ENCODE measurements around the gene DACH2.
"Not testable (repeated sequence)": the region's sequence is repeated elsewhere in the genome, so short reads cannot be mapped to it uniquely, and the experiment has no call there.

DACH2 gene

GRCh38 chrX:86148024-86148511, at the start of gene DACH2:
TSS of gene DACH2 (plus strand) at chrX:86148451.
- peak; percentile 15 for DNase-seq

GRCh38 chrX:86102341-86102740, 45.9 kb upstream of the DACH2 start:
- no peak for DNase-seq

DNA sequence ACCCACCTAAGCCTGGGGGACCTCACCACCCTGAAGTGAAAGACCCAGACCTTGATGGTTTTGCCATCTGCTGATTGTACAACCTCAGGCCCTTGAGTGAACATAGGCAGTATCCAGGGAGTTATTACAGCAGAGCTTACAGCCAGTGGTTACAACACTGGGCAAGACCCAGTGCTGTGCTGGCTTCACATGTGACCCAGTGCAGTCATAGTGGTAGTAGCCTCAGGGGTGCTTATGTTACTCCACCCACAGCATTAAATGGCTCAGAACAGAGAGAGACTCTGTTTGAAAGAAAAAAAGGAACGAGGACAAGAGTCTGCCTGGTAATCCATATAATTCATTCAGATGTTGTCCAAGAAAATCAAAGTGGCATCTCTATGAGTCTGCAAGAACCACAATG, 45.2 kb upstream of the DACH2 start:
- DNase-seq = no peak

- no peak for DNase-seq
Observed at GRCh38 chrX:86104526-86104925, 43.7 kb upstream of the DACH2 start.

- DNase-seq = no peak
Observed at GRCh38 chrX:86121916-86122315, 26.3 kb upstream of the DACH2 start.

DNA sequence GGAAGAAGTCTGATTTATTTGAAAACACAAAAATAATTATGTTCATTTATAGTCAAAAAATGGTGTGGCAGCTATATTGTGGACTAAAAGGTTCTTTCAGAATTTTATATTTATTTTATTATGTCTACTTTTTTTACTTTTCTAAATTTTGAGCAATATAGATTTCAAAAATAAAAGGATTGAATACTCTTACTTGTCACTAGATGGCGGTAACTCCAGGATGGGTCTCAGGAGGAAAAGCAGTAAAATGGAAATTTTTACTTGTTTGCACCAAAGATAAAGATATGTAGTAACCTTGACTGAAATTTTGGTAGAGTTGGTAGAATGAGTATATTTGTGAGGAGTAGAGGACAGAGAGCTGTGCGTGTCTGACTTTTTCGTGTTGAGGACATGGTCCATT, 14.5 kb upstream of the DACH2 start:
- no peak for DNase-seq

- no peak for DNase-seq
Observed at GRCh38 chrX:86137071-86137470, 11.2 kb upstream of the DACH2 start.

GRCh38 chrX:86141786-86142185, 6.5 kb upstream of the DACH2 start:
- DNase-seq = no peak

- DNase-seq = no peak
Observed at GRCh38 chrX:86146102-86146501, 2.1 kb upstream of the DACH2 start.

DNA sequence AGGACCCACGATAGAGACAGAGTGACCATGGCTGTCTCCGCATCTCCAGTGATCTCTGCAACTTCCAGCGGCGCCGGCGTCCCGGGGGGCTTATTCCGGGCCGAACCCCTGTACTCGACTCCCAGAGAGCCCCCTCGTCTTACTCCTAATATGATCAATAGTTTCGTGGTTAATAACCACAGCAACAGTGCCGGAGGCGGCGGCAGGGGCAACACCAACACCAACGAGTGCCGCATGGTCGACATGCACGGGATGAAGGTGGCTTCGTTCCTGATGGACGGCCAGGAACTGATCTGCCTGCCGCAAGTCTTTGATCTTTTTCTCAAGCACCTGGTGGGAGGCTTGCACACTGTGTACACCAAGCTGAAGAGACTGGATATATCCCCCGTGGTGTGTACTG, 343 bp downstream of the DACH2 start:
- DNase-seq = no peak

DNA sequence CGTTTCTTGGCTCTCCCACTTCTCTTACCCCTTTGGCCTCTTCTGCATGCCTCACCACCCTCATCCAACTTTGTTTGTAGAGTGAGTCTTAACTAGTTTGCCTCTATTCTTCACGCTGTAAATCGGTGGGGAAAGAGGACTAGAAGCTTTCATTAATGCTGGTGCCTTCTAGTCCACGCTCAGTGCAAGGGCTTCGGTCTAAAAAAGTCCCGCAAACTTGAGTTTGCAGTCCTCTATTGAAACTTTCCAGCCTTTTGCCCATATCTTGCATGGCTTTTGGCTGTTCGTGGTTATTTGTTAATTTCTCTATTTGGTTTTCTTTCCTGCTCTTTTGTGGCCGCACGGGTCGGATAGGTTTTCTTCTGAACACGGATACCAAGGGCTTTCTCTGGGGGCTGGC, 868 bp downstream of the DACH2 start:
- DNase-seq = no peak

GRCh38 chrX:86154553-86154952, 6.3 kb downstream of the DACH2 start:
- no peak for DNase-seq

GRCh38 chrX:86171366-86171765, 23.1 kb downstream of the DACH2 start:
- peak; percentile 1 for DNase-seq

DNA sequence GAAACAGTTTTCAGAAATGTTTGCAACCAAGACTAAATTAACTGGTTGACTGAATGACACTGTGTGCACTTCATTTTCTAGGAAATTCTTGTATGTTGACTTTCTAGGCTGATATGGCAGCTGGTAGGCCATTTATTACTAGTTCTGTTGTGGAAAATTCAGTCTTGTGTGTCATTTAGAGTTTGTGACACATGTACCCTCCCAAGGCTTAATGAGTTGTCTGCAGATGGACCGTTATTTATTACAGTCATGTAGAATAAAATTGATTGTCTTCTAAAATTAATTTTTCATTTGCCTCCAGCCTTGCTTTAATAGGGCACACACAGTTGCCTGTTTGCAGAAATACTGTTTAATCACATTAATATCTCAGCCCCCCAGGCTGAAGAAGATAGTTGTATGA, 30.7 kb downstream of the DACH2 start:
- DNase-seq = no peak

DNA sequence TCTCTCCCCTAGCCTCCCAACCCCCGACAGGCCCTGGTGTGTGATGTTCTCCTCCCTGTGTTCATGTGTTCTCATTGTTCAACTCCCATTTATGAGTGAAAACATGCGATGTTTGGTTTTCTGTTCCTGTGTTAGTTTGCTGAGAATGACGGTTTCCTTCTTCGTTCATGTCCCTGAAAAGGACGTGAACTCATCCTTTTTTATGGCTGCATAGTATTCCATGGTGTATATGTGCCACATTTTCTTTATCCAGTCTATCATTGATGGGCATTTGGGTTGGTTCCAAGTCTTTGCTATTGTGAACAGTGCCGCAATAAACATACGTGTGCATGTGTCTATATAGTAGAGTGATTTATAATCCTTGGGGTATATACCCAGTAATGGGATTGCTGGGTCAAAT, 33.1 kb downstream of the DACH2 start:
- not testable (repeated sequence) for DNase-seq

DNA sequence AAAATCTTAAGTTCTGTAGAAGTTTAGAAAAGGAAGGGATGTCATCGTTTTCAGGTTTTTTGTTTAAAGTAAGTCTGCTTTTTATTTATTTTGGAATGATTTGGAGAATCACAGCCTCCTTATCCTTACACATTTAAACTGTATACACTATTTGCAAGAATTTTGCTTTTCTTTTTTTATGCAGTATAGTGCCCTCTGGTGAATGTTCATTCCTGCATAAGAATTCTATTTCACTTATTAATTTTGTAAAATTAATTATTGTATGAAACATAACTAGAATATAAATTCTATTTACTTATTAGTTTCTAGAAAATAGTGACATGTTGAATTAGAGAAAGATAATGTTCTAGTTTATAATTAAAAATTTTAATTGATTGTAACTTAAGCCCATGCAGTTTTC, 44.6 kb downstream of the DACH2 start:
- no peak for DNase-seq

- no peak for DNase-seq
Observed at GRCh38 chrX:86194758-86195157, 46.5 kb downstream of the DACH2 start.

DNA sequence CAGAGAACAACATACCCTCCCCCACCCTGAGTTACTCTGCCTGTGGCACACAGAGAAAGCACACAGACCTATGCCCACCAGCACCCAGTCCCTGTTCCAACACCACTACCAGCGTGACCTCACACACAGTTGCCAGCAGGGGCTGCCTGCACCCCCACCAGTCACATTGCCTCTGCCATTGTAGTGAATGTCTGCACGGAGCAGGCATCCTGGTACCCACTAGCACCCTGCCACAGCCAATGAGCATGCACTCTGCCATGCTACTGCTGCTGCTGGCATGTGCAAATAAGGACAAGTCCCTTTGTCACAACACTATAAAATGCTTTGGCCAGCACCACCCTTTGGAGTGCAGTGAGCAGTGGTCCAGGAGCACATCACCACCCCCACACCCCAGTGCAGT, 47.1 kb downstream of the DACH2 start:
- no peak for DNase-seq

GRCh38 chrX:86197815-86198214, 49.6 kb downstream of the DACH2 start:
- DNase-seq = no peak

DNA sequence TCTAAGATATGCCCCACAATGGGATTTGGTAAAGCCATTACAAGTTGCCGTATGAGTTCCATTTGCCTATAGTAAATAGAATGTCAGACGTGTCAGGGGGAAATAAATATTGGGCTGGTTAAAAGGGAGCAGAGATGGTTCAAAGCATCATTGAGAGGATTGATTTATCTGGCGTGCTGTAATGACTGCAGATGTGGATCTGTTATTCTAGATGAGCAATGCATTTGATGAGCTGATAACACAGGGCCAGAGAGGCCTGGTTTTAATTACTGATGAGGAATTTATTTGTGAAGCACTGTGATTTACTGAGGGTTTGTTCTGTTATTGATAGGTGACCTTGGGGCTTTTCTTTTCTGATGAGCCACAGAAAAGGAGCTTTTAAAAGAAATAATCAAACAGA, 62.5 kb downstream of the DACH2 start:
- no peak for DNase-seq

DNA sequence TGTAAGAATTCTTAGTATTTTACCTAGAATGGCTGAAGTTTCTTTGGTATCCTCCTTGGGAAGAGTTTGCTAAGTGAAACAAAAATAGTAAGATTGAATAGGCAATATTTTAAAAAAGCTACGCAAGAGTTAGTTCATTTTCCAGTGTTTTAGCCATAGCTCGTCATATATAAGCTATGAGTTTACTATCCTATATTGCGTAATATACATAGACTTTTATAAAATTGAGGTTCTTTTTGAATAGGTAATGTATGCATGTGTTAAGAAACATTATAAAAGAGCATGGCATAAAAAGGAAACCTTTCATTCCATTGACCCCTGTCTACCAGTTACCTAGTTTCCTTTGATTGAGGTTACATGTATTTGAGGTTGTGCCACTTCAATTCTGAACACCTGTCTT, 67.0 kb downstream of the DACH2 start:
- no peak for DNase-seq

DNA sequence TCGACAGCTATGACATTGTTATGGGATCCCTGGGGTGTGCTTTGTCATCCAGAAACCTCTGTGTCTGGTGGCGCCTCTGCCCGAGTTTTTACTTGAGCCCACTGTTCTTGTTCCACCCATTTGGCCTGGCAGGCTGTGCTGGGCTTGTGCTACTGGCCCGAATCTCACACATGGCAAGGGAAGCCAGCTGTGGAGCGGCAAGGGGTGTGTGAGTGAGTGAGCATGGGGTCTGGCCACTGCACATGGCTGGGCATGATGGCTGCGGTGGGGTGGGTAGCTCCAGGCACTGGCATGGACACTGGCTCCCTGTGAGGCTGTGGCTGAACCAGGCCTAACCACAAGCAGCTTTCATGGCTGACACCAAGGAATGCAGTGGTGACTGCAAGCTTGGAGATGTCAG, 89.2 kb downstream of the DACH2 start:
- DNase-seq = no peak

DNA sequence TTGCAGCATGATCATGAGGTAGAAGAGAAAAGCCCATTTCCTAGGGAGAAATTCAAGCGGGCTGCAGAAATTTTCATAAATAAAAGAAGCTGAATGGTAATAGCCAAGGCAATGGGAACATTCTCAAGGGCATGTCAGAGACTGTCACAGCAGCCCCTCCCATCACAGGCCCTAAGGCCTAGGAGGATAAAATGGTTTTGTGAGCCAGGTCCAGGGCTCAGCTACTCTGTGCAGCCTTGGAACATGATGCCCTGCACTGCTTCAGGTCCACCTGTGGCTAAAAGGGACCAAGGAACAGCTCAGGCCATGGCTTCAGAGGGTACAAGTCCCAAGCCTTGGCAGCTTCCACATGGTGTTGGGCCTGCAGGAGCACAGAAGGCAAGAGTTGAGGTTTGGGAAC, 93.3 kb downstream of the DACH2 start:
- no peak for DNase-seq

DNA sequence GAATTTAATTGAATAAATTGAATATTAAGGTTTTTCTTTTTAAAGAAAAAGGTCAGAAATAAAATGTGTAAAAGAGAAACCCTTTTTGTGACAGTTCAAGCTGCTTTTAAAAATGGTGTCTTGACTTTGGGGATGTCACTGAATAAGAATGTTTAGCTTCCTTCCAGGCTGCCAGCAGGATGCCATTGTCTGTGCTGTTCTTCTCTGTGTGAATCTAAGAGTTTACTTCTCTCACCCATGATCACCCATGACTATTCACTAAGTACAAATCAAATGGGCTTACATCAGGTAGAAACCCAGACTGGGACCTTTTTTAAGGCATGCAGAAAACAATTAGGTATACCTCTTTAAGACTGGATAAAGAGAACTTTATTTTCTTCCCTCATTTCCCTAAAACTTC, 115.3 kb downstream of the DACH2 start:
- no peak for DNase-seq

DNA sequence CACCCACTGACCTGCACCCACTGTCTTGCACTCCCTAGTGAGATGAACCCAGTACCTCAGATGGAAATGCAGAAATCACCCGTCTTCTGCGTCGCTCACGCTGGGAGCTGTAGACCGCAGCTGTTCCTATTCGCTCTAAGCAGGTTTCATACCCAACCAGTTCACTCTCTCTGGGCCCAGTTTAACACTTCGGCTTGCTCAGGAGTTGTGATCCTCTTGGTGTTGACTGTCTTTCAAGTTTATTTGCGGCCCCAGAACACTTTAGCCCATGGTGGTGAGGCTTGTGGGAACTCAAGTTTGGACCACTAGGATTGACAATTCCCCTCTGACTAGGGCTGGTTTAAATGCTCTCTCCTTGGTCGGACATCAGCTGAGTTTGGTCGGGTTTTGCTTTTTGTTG, 147.0 kb downstream of the DACH2 start:
- no peak for DNase-seq

- no peak for DNase-seq
Observed at GRCh38 chrX:86322913-86323312, 174.7 kb downstream of the DACH2 start.

All from NCI-H526 treated with DMSO at 0.1 percent for 48 hours (cell line).